Thyroid gland (tissue), 4 donors: Measurements from ENCODE around the gene KRT28.

ENCODE experiments used
- CTCF ChIP-seq, 6 experiments: fragments of 200-600 bp in 3 of 6; fragments of 450-650 bp in 3 of 6; sonication (generic) in 3 of 6; IDR thresholded peaks; one replicate each; pipeline ENCODE4 v1.5.1; 2016 to 2019; ENCODE audit warnings: antibody characterized with exemption in 6 of 6, mild to moderate bottlenecking in 2 of 6, inconsistent platforms in 1 of 6, moderate library complexity in 1 of 6
- POLR2A ChIP-seq, 2 donors: fragments of 450-650 bp; IDR thresholded peaks; one replicate each; pipeline ENCODE4 v1.6.1; 2017; ENCODE audit warnings: antibody characterized with exemption in 2 of 2, mild to moderate bottlenecking in 2 of 2, moderate library complexity in 1 of 2

DNA sequence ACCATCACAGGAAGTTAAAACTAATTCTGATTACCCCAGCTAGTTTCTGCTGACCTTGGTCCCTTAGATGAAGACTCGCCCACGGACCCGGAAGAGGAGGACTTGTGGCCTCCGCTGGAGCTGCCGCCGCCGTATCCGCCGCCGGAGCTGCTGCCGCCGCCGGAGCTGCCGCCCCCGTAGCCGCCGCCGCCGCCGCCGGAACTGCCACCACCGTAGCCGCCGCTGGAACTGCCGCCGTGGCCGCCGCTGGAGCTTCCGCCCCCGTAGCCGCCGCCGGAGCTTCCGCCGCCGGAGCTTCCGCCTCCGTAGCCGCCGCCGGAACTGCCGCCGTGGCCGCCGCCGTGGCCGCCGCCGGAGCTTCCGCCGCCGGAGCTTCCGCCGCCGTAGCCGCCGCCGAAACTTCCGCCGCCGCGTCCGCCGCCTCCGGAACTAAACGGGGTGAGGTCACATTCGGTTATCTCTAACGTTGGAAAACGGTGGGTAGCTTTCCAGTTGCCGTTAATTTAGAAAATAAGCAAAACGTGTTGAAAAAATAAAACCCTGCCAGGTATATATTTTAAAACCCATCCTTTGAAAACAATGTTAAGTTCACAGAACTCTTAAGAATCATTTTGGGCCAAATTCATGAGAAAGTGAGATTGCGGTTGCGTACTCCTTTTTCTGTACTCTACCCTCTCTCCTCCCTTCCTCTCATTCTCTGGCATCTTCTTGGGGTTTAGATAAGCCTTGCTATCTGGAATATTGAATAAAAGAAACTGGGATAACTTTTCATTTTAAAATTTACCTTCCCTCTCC is 19.2 kb upstream of the KRT28 start:
- TF ChIP-seq CTCF (IDR thresholded peaks at IDR 0.05) = peak in 1 of 6 experiments; percentile 3
- peak; percentile 10 to 83 for TF ChIP-seq POLR2A (IDR thresholded peaks at IDR 0.05)
